C4-2B (cell line): ENCODE data around the gene LDLRAP1.

ENCODE experiments used
- CTCF ChIP-seq: fragments of 450-650 bp; conservative IDR thresholded peaks from 2 replicates; pipeline ENCODE4 v1.5.1; 2017; ENCODE audit warnings: mild to moderate bottlenecking
- ZFX ChIP-seq: fragments of 450-650 bp; IDR thresholded peaks from 2 replicates; pipeline ENCODE4 v1.6.1; 2017

- no peak for TF ChIP-seq CTCF
- no peak for TF ChIP-seq ZFX
Measured at GRCh38 chr1:25593861-25594260, 50.5 kb downstream of the LDLRAP1 start.
